Ascending aorta (tissue), 2 donors: Measurements from ENCODE around the gene STAP2. TPM values are rescaled to one million over a fixed set of nuclear protein-coding genes. Genes with fewer than 3 reads are reported as not detected.

Experiments used
- DNase-seq, 2 donors: peaks; one replicate each; pipeline ENCODE4 v3.0.0-alpha.2; 2019; ENCODE audit warnings: low spot score in 2 of 2
- H3K27ac ChIP-seq, 2 donors: fragments of 200-600 bp; sonication (generic); one replicate each; pipeline ENCODE4 v1.5.1; 2016 to 2017; ENCODE audit warnings: mild to moderate bottlenecking in 1 of 2
- H3K27me3 ChIP-seq: fragments of 200-600 bp; sonication (generic); one replicate; pipeline ENCODE4 v1.5.1; 2017
- H3K36me3 ChIP-seq, 2 donors: fragments of 200-600 bp; sonication (generic); one replicate each; pipeline ENCODE4 v1.5.1; 2016
- H3K4me1 ChIP-seq, 2 donors: fragments of 200-600 bp; sonication (generic); one replicate each; pipeline ENCODE4 v1.5.1; 2016 to 2017; ENCODE audit warnings: mild to moderate bottlenecking in 1 of 2
- H3K4me3 ChIP-seq, 2 donors: fragments of 200-600 bp; sonication (generic); one replicate each; pipeline ENCODE4 v1.5.1; 2016 to 2017; ENCODE audit warnings: mild to moderate bottlenecking in 1 of 2
- H3K9me3 ChIP-seq, 2 donors: fragments of 200-600 bp; sonication (generic); one replicate each; pipeline ENCODE4 v1.5.1; 2016
- intact Hi-C: fragments of 100-400 bp; cut with DNase I; formaldehyde crosslinking; loops from one replicate; pipeline ENCODE4 v1.15.1; 2023
- total RNA-seq: library from RNA; depleted of rRNA; stranded (reverse); fragments of >200 nt; gene quantifications from one replicate; pipeline ENCODE4 v1.1.0, GENCODE V29; 2016
- TF ChIP-seq, protein P1 (sequence below), 3 experiments: fragments of 200-600 bp in 2 of 3; fragments of 450-650 bp in 1 of 3; sonication (generic) in 2 of 3; IDR thresholded peaks; one replicate each; pipeline ENCODE4 v1.5.1; 2016 to 2019; ENCODE audit warnings: antibody characterized with exemption in 3 of 3, mild to moderate bottlenecking in 1 of 3, moderate library complexity in 1 of 3

Gene STAP2
- total RNA-seq, 1 donor from 2014 or later = 6.6 TPM

DNA sequence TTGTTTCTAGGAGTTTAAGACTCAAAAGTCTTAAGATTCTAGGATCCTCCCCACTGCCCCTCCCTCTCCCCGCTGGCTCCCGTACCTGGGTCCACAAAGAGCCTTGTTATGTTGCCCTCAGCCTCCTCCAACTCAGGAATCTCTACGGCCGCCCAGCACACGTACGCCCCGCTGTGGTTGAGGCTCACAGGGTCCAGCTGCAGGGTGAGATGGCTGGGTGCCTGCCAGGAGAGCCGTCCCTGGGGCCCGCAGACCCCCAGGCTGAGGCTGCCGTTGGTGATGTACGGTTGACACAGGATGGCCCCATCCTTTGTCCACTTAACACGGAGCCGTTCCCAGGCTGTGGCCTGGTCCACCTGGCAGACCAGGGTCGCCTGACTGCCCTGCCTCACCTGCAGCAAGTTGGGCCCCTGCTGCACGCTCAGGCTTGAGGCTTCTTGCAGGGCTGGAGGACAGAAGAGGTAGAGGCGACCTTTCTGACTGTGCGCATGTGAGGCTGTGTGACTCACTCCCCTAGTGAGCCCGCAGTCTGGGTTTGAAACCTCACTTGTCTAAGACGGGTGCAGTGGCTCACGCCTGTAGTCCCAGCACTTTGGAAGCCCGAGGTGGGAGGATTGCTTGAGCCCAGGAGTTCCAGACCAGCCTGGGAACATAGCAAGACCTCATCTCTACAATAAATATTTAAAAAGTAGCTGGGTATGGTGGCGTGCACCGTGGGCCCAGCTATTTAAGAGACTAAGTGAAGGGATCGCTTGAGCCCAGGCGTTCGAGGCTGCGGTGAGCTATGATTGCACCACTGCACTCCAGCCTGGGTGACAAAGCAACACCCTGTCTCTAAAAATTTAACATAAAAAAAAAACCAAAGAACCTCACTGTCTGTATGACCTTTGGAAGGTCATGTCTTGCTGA, 40.5 kb downstream of the STAP2 start:
- Histone ChIP-seq H3K27ac (no peak overlapping the region), H3K4me1 (no peaks in the 10 kb centered on the region), H3K4me3 (no peak overlapping the region), H3K9me3 (no peaks in the 10 kb centered on the region), H3K36me3 (no peaks in the 10 kb centered on the region), H3K27me3 (no peaks in the 10 kb centered on the region)
- DNase-seq = no peak
- intact Hi-C loops = no loop called here
- TF ChIP-seq, protein P1, sequence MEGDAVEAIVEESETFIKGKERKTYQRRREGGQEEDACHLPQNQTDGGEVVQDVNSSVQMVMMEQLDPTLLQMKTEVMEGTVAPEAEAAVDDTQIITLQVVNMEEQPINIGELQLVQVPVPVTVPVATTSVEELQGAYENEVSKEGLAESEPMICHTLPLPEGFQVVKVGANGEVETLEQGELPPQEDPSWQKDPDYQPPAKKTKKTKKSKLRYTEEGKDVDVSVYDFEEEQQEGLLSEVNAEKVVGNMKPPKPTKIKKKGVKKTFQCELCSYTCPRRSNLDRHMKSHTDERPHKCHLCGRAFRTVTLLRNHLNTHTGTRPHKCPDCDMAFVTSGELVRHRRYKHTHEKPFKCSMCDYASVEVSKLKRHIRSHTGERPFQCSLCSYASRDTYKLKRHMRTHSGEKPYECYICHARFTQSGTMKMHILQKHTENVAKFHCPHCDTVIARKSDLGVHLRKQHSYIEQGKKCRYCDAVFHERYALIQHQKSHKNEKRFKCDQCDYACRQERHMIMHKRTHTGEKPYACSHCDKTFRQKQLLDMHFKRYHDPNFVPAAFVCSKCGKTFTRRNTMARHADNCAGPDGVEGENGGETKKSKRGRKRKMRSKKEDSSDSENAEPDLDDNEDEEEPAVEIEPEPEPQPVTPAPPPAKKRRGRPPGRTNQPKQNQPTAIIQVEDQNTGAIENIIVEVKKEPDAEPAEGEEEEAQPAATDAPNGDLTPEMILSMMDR (IDR thresholded peaks at IDR 0.05) = no peak

DNA sequence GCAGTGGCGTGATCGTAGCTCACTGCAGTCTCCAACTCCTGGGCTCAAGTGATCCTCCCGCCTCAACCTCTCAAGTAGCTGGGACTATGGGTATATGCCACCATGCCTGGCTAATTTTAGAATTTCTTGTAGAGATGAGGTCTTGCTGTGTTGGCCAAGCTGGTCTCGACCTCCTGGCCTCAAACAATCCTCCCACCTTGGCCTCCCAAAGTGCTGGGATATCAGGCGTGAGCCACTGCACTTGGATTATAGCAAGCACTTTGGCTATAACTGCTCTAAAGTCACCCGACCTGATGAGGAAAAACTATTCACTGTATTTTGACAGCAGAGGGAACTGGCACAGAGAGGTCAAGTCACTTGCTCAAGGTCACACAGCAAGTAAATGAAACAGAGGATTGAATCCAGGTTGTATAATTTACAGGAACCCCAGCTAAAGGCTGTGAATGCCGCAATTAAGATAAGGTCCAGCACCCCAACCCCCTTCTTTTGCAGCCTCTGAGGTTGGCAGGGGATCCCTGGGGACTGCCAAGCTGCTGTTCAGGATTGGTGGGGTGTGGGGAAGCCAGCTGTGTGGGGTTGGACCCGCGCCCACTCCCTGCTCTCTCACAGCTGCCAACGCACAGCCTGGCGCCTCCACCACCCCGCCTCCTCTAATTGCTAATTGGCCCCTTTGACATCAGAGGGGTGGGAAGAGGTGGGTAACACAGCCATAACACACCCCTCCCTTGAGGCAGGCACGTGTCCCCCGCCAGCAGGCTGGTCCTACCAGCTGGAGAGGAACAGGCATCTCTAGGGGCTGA, 42.5 kb downstream of the STAP2 start:
- H3K27me3 ChIP-seq = no peaks in the 10 kb centered on the region
- H3K4me1 ChIP-seq = no peaks in the 10 kb centered on the region
- TF ChIP-seq, protein P1 (IDR thresholded peaks at IDR 0.05) = no peak
- no peak for DNase-seq
- H3K27ac ChIP-seq = no peak overlapping the region
- intact Hi-C loops = no loop called here
- H3K36me3 ChIP-seq = no peaks in the 10 kb centered on the region
- no peak overlapping the region for H3K4me3 ChIP-seq
- no peaks in the 10 kb centered on the region for H3K9me3 ChIP-seq

GRCh38 chr19:4294389-4294788, 44.2 kb downstream of the STAP2 start:
- Histone ChIP-seq H3K4me3 (no peak overlapping the region), H3K27me3 (no peaks in the 10 kb centered on the region), H3K4me1 (no peaks in the 10 kb centered on the region), H3K27ac (no peak overlapping the region), H3K36me3 (no peaks in the 10 kb centered on the region), H3K9me3 (no peaks in the 10 kb centered on the region)
- no peak for DNase-seq
- TF ChIP-seq, protein P1 (IDR thresholded peaks at IDR 0.05) = no peak
- intact Hi-C loops = no loop called here

GRCh38 chr19:4292515-4292914, 46.1 kb downstream of the STAP2 start:
- no peaks in the 10 kb centered on the region for H3K36me3 ChIP-seq
- intact Hi-C loops = no loop called here
- no peak for DNase-seq
- TF ChIP-seq, protein P1 (IDR thresholded peaks at IDR 0.05) = no peak
- H3K27me3 ChIP-seq = no peaks in the 10 kb centered on the region
- no peaks in the 10 kb centered on the region for H3K9me3 ChIP-seq
- no peak overlapping the region for H3K4me3 ChIP-seq
- H3K27ac ChIP-seq = no peak overlapping the region
- no peaks in the 10 kb centered on the region for H3K4me1 ChIP-seq

- Histone ChIP-seq H3K9me3 (no peaks in the 10 kb centered on the region), H3K27ac (no peak overlapping the region), H3K36me3 (no peaks in the 10 kb centered on the region), H3K4me3 (no peak overlapping the region), H3K27me3 (no peaks in the 10 kb centered on the region), H3K4me1 (no peaks in the 10 kb centered on the region)
- TF ChIP-seq, protein P1 (IDR thresholded peaks at IDR 0.05) = no peak
- no peak for DNase-seq
- intact Hi-C loops = no loop called here
Measured at GRCh38 chr19:4291184-4291732, 47.4 kb downstream of the STAP2 start.
